ENCODE results near the gene NDUFB7.
A peak's percentile ranks its signal among the peaks of the same experiment; 100 is the strongest.

DNA sequence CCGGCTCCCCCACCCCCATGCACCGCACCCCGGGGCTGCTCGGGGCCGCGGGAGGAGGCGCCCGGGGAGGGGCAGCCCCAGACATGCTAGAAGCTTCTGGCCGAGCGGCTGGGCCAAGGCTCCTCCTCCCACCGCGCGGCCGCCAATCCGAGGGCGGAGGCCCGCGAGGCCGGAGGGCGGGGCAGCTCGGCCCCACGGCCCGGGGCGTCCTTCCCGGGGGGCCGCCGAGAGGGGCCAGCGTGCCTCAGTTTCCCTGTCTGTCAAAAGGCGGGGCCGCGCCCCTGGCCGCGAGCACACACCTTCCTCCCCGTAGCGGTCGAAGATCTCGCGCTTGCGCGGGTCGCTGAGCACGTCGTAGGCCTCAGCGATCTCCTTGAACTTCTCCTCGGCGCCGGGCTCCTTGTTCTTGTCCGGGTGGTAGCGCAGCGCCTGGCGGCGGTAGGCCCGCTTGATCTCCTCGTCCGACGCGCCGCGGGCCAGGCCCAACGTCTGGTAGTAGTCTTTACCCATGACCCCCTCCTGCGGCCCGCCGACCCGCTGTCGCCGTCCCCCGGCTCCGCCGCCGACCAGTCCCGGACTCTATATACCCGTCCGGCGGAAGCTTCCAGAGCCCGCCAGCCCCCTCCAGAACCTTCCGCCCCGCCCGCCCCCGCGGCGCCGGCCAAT, 53.9 kb downstream of the NDUFB7 start, which contains the start of gene DNAJB1:
- TF ChIP-seq, protein P1, sequence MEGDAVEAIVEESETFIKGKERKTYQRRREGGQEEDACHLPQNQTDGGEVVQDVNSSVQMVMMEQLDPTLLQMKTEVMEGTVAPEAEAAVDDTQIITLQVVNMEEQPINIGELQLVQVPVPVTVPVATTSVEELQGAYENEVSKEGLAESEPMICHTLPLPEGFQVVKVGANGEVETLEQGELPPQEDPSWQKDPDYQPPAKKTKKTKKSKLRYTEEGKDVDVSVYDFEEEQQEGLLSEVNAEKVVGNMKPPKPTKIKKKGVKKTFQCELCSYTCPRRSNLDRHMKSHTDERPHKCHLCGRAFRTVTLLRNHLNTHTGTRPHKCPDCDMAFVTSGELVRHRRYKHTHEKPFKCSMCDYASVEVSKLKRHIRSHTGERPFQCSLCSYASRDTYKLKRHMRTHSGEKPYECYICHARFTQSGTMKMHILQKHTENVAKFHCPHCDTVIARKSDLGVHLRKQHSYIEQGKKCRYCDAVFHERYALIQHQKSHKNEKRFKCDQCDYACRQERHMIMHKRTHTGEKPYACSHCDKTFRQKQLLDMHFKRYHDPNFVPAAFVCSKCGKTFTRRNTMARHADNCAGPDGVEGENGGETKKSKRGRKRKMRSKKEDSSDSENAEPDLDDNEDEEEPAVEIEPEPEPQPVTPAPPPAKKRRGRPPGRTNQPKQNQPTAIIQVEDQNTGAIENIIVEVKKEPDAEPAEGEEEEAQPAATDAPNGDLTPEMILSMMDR (IDR thresholded peaks at IDR 0.05), result no peak
- TF ChIP-seq POLR2AphosphoS5 (IDR thresholded peaks at IDR 0.05; ENCODE audit: low read depth, low read length), result peak; percentile 92
- TF ChIP-seq, protein P2, sequence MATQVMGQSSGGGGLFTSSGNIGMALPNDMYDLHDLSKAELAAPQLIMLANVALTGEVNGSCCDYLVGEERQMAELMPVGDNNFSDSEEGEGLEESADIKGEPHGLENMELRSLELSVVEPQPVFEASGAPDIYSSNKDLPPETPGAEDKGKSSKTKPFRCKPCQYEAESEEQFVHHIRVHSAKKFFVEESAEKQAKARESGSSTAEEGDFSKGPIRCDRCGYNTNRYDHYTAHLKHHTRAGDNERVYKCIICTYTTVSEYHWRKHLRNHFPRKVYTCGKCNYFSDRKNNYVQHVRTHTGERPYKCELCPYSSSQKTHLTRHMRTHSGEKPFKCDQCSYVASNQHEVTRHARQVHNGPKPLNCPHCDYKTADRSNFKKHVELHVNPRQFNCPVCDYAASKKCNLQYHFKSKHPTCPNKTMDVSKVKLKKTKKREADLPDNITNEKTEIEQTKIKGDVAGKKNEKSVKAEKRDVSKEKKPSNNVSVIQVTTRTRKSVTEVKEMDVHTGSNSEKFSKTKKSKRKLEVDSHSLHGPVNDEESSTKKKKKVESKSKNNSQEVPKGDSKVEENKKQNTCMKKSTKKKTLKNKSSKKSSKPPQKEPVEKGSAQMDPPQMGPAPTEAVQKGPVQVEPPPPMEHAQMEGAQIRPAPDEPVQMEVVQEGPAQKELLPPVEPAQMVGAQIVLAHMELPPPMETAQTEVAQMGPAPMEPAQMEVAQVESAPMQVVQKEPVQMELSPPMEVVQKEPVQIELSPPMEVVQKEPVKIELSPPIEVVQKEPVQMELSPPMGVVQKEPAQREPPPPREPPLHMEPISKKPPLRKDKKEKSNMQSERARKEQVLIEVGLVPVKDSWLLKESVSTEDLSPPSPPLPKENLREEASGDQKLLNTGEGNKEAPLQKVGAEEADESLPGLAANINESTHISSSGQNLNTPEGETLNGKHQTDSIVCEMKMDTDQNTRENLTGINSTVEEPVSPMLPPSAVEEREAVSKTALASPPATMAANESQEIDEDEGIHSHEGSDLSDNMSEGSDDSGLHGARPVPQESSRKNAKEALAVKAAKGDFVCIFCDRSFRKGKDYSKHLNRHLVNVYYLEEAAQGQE (IDR thresholded peaks at IDR 0.05; ENCODE audit: insufficient read depth in 1 of 2, low read depth in 2 of 2, low read length in 1 of 2), result no peak
